Glutamatergic neuron (in vitro differentiated cells): Measurements from ENCODE around the gene SLC17A9. TPM values are rescaled to one million over a fixed set of nuclear protein-coding genes. Genes with fewer than 3 reads are reported as not detected.
"Not testable (repeated sequence)": the region's sequence is repeated elsewhere in the genome, so short reads cannot be mapped to it uniquely, and the experiment has no call there.

Experiments used
- DNase-seq: peaks from one replicate; pipeline ENCODE4 v3.0.0; 2022
- H3K27ac Mint-ChIP-seq: one replicate; pipeline ENCODE4 v1.8.0; 2020; ENCODE audit warnings: mild to moderate bottlenecking, mixed read lengths, inconsistent platforms; ENCODE audit not compliant: unreplicated experiment
- H3K27me3 Mint-ChIP-seq: one replicate; pipeline ENCODE4 v1.8.0; 2020; ENCODE audit warnings: mild to moderate bottlenecking, moderate library complexity, mixed read lengths, inconsistent platforms; ENCODE audit not compliant: unreplicated experiment
- H3K36me3 Mint-ChIP-seq: one replicate; pipeline ENCODE4 v1.8.0; 2020; ENCODE audit warnings: mild to moderate bottlenecking, mixed read lengths, inconsistent platforms; ENCODE audit not compliant: unreplicated experiment
- H3K4me1 Mint-ChIP-seq: one replicate; pipeline ENCODE4 v1.8.0; 2020; ENCODE audit warnings: mild to moderate bottlenecking, low read depth, mixed read lengths, inconsistent platforms; ENCODE audit not compliant: unreplicated experiment
- H3K4me3 Mint-ChIP-seq: one replicate; pipeline ENCODE4 v1.8.0; 2020; ENCODE audit warnings: mild to moderate bottlenecking, mixed read lengths, inconsistent platforms; ENCODE audit not compliant: unreplicated experiment
- H3K9me3 Mint-ChIP-seq: one replicate; pipeline ENCODE4 v1.8.0; 2020; ENCODE audit warnings: mild to moderate bottlenecking, moderate library complexity, mixed read lengths, inconsistent platforms; ENCODE audit not compliant: unreplicated experiment
- total RNA-seq: library from RNA; stranded (reverse); fragmentation: NEBNext Ultra II Directional; extraction: Animal tissue kit (Norgen Biotek cat#: 25700); gene quantifications from one replicate; pipeline ENCODE4 v1.2.1, GENCODE V29; 2021; ENCODE audit not compliant: unreplicated experiment
- TF ChIP-seq, protein P1 (sequence below): fragments of 200-600 bp; sonication (generic); IDR thresholded peaks from one replicate; pipeline ENCODE4 v1.5.0; 2021; ENCODE audit not compliant: partially characterized antibody, unreplicated experiment

The SLC17A9 gene
- total RNA-seq, 1 donor from 2014 or later: 1.8 TPM

GRCh38 chr20:62957136-62958117 lies 4.9 kb downstream of the SLC17A9 start:
- Mint-ChIP-seq H3K9me3 (peaks cover 2% of the 10 kb centered on the region), H3K27me3 (peaks cover 3% of the 10 kb centered on the region), H3K27ac (no peak overlapping the region), H3K4me1 (peaks cover 1% of the 10 kb centered on the region), H3K4me3 (no peak overlapping the region), H3K36me3 (no peaks in the 10 kb centered on the region)
- TF ChIP-seq, protein P1, sequence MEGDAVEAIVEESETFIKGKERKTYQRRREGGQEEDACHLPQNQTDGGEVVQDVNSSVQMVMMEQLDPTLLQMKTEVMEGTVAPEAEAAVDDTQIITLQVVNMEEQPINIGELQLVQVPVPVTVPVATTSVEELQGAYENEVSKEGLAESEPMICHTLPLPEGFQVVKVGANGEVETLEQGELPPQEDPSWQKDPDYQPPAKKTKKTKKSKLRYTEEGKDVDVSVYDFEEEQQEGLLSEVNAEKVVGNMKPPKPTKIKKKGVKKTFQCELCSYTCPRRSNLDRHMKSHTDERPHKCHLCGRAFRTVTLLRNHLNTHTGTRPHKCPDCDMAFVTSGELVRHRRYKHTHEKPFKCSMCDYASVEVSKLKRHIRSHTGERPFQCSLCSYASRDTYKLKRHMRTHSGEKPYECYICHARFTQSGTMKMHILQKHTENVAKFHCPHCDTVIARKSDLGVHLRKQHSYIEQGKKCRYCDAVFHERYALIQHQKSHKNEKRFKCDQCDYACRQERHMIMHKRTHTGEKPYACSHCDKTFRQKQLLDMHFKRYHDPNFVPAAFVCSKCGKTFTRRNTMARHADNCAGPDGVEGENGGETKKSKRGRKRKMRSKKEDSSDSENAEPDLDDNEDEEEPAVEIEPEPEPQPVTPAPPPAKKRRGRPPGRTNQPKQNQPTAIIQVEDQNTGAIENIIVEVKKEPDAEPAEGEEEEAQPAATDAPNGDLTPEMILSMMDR: no peak
- DNase-seq: no peak

GRCh38 chr20:62958388-62959100 lies 6.0 kb downstream of the SLC17A9 start:
- TF ChIP-seq, protein P1: no peak
- no peak for DNase-seq
- H3K27ac Mint-ChIP-seq: no peak overlapping the region
- no peak overlapping the region for H3K4me3 Mint-ChIP-seq
- H3K36me3 Mint-ChIP-seq: no peaks in the 10 kb centered on the region
- H3K27me3 Mint-ChIP-seq: peaks cover 3% of the 10 kb centered on the region
- H3K4me1 Mint-ChIP-seq: peaks cover 1% of the 10 kb centered on the region
- peaks cover 2% of the 10 kb centered on the region for H3K9me3 Mint-ChIP-seq

- TF ChIP-seq, protein P1: no peak
- Mint-ChIP-seq H3K27ac (peak overlapping the region; percentile 59), H3K36me3 (no peaks in the 10 kb centered on the region), H3K4me3 (no peak overlapping the region), H3K9me3 (peaks cover 2% of the 10 kb centered on the region), H3K27me3 (peaks cover 3% of the 10 kb centered on the region), H3K4me1 (no peaks in the 10 kb centered on the region)
- no peak for DNase-seq
Measured at GRCh38 chr20:62959101-62959971, 6.8 kb downstream of the SLC17A9 start.

DNA sequence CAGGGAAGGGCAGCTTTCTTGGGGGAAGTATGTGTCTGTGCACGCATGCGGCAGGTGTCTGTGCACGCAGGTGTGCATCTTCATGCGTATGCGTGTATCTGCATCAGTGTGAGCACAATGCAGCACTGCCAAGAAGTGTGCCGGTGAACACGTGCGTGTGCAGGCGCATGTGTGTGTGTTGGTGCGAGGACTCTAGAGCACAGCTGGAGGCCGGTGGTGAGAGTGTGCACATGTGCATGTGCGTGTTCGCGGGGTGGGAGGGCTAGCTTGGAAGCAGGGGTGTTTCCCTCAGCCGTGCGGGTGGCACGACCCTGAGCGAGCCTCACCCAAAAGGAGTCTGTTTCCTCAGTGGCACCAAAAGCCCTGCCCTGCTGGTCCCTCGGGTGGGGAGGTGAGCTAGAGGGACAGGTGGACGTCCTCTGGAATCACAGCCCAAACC lies 7.5 kb downstream of the SLC17A9 start:
- no peaks in the 10 kb centered on the region for H3K4me1 Mint-ChIP-seq
- H3K27me3 Mint-ChIP-seq: peaks cover 3% of the 10 kb centered on the region
- TF ChIP-seq, protein P1: no peak
- H3K9me3 Mint-ChIP-seq: peaks cover 2% of the 10 kb centered on the region
- H3K36me3 Mint-ChIP-seq: no peaks in the 10 kb centered on the region
- H3K4me3 Mint-ChIP-seq: no peak overlapping the region
- DNase-seq: no peak
- peak overlapping the region; percentile 59 for H3K27ac Mint-ChIP-seq

- H3K9me3 Mint-ChIP-seq, H3K4me1 Mint-ChIP-seq, H3K27me3 Mint-ChIP-seq, H3K36me3 Mint-ChIP-seq: not testable (repeated sequence)
- H3K27ac Mint-ChIP-seq: peak overlapping the region; percentile 78
- H3K4me3 Mint-ChIP-seq: peak overlapping the region; percentile 42
- DNase-seq: peak; percentile 79
Measured at GRCh38 chr20:62960446-62961309, 8.2 kb downstream of the SLC17A9 start.
